ENCODE data around the gene CCNY.

Gene CCNY

DNA sequence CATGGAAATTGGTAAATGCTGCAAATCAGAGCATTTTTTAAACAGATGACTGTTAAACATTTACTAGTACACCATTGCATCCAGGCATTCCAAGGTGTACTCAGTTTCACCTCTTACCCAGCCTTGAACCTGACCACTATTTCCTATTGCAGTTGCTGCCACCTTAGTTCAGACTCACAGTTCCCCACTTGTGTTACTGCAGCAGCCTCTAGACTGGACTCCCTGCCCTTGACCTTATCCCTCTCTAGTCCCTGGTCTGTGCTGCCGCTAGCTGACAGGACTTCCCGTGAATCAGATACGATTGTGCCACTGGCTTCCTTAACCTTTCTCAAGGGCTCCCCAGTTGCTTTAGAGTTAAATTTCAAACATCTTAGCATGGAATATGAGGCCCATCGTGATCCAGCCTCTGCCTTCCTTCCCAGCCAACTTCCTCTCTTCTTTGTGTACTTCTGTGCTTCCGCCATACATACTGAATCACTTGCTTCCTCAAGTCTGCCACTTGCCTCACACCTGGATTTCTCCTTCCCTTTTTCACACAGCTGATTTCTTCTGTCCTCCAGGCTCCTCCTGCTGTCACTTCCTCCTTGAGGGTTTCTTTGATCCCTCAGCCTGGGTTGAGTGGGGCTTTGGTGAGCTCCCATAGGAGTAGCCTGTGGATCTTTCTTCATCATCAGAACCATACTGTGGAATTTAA is 150.1 kb downstream of the CCNY start:
- no peak for DNase-seq (ENCODE audit: low read depth in 2 of 2)

DNA sequence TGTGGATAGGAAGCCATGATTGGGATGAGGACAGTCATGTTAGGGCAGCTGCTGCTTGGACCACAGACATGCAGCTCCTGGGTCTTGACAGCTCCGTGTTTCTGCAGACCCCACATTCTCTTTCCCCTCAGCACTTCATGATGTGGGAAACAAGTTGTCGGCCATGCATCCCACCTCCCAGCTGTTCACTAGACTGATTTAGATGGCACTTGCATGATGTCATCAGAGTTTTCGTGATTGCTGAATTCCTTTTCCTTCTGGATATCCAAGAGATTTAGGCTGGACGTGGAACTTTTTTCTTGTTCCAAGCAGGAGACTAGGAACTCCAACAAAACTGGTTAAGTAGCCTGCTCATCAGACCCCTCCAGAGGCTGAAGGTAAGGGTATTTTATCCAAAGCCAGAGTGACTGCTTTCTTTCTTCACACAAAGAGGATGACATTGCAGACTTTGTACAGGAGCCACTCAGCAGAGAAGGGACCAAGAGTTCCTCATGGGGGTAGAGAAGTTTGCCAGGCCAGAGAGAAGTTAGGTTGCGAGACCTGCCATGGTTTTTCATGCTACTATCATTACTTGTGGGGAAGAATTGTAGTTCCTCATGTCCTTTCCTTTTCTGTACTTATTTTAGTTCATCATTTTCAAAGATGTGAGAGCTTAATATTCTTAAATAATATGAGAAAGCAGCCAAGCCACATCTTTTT is 151.2 kb downstream of the CCNY start:
- DNase-seq (ENCODE audit: low read depth in 2 of 2): no peak

DNA sequence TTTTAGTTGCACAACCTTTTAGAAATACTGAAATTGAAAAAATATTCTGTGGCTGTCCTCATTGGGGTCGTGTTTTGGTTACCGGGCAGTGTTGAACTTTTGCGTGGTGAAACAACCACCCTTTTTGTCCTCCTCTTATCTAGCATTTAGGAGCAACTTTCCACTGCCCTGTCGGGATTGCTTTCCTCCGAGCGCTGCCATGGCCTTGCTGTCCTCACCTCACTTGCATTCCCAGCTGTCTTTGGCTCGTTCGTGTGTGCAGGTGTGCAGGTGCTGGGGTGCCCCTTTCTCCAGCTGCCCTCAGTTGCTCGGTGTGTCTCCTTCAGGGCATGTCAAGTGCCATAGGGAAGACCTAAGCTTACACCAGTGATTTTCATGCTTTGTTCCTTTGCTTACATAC is 151.9 kb downstream of the CCNY start:
- no peak for DNase-seq (ENCODE audit: low read depth in 2 of 2)

DNA sequence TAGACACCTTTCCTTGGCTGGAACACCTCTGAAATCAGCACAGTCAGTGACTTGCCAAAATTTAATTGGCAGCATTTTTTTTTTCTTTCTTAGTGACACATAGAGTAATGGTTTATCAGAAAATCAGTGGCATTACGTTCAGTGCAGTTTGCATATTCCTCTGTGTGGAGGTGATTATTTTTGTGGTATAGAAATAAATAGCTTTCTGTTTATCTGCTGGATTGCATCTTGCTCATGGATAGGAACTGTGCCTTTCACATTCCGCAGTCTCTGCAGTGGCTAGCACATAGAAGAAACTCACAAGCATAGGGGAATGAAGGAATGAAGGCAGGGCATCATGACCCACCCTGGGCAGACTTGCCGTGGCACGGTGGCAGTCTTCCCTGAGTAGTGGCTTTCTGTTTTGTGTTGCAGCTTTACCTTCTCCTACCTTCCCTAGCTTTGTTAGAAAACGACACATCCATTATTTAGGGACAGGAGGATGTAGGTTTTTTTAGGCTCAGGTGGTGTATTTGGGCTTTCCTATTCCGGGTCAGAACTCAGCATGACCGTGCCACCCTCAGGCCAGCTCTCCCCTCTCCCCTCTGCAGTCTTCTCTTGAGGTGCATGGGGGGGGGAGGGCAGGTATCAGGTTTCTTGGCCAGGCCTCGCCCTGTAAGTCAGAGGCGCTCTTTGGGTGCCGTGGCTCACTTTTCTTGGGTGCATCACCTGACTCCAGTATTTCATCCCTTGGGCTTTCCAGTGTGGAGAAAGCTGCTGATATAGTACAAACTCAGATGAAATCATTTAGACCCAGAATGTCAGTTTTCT is 156.3 kb downstream of the CCNY start:
- DNase-seq (ENCODE audit: low read depth in 2 of 2): no peak

DNA sequence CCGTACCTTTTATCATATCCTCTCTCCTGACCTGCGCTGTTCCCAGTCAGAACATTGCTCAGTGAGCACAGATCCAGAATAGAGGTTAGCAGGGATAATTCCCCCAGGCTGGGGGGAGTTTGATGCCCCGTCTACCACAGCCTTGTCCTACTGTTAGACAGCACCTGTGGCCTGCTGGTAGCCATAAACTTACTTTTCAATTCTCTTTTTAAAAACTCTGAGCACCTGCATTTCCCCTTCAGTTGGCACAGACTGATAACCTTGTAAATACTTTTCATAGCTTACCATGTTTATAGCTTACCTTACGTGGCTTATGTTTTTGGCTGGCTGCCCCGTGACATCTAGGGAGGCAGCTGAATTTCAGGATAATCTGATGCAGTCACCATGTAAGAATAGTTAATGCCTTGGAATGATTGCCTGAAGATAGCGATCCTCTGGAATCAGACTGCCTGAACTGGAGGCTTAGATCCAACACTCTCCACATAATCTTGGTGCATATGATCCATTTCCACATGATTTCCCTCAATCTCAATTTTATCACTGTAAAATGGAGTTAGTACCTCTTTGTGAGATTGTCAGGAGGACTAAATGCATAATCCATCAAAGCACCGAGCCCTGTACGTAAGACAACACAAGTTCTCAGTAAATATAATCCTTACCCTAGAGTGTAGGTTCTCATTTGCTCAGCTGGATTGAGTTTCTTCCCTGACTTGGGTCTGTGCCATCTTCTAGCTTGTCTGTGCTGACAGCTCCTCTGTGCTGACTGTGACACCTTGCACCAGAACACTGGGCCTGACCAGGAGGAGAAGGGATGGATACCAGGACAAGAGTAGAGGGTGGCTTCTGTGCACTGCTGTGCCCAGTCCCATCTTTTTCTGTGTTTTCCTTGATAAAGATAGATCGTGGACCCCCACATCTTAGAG is 157.1 kb downstream of the CCNY start:
- DNase-seq (ENCODE audit: low read depth in 2 of 2): no peak

DNA sequence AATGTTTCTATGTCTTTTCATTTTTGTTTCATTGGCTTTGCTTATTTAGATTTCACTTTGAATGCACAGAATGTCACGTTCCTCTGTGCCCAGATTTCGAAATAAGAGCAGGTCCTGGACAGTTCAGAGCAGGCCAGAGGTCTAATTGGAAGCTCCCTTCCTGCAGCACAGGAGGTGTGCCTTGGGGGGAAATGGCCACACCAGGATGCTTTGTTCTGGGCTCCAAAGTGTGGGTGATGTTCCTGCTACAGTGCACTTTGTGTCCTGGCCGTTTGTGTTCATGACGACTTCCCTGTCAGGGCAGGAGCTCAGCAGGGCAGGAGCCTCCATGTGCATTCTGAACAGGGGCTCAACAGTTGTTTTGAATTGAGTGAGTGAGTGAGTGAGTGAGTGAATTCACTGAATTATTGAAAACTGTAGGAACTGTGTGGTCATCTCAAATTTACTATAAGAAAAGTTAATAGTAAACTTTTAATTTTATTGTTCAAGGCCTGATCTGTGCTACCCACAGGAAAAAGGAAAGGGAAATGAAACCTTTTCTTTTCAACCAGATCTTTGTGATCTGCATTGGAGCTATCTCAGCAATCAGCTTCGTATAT is 159.3 kb downstream of the CCNY start:
- DNase-seq (ENCODE audit: low read depth in 2 of 2): no peak

DNA sequence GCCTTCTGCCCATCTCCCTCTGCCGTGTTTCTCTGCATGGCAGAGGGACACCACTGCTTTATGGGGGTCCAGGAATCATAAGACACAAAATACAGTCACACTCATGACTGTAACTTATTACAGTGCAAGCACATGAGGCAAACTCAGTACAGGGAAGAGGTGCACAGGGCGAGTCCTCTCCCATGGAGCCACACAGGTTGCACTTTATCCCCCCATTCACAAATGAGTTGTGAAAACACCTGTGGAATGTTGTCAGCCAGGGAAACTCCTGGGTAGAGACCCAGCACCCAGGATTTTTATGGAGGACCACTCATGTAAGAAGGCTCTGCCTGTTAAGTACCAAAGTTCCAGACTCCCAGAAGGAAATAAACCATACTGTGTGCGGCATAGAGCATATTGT is 161.6 kb downstream of the CCNY start:
- no peak for DNase-seq (ENCODE audit: low read depth in 2 of 2)

DNA sequence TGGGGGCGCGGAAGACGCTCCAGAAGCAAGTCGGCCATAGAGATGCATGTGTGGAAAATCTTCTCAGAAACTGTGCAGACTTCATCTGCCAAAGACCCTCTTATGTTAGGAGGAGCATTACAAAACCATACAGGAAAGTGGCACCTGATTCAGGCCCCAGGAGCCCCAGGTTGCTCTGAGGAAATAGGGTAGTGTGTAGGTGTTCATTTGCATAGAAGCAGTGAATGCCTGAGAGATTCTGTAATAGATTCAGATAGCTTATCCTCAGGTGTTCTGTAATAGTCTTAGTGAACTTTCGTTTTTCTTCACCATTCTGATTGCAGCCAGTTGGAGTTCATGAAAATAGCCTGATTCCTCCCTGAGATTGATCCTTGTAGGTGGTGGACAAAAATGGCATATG is 162.4 kb downstream of the CCNY start:
- no peak for DNase-seq (ENCODE audit: low read depth in 2 of 2)

DNA sequence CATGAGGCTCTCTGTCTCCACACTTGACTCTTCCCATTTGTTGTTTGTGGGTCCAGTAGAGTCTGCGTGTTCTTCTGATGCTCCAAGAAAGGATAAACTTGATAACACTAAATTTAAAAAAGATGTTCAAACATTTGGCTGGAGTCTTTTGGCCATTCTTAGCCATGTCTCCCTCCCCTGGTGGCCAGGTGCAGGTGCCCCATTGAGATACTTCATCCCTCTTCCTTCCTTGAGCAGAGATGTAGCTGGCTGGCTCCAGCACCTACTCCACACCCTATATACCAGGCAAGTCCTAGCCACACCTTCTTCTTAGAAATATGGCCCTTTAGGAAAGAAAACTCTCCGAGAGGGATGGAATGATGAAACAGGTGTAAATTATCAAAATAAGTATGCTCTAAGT is 165.6 kb downstream of the CCNY start:
- DNase-seq (ENCODE audit: low read depth in 2 of 2): no peak

DNA sequence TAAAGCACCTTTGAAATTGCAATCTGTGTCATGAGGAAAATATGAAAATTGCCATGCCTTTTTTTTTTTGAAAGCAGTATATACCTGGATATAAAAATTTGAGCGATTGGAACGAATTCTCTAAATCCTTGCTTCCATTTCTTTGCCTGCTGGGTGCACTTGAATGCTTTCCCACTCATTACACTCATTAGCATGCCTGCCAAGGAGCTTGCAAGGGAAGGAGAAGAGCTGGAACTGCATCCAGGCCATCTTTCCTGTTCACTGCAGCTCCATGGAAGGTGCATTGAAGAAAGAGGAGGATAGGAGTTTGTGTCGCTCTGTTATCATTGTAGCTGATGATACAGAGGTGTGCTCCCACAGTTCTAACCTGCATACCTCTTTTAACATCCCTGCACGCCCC is 166.4 kb downstream of the CCNY start:
- DNase-seq (ENCODE audit: low read depth in 2 of 2): no peak

DNA sequence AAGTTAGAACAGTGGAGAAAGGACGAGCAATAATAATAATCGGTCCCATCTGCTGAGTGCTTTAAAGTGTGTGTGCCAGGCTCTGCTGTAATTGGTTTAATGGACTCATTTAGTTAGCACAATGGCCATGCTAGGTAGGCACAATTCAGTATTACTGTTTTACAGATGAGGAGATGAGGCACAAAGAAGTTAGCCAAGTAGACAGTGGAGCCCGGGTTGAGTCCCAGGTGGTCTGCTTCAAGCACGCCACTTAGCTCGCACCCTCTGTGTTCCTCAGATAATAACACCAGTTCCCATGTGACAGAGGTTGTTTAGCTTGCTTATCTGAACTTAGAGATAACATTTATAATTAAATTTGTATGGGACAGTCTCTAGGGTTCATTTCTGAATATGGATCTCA is 167.3 kb downstream of the CCNY start:
- DNase-seq (ENCODE audit: low read depth in 2 of 2): no peak

DNA sequence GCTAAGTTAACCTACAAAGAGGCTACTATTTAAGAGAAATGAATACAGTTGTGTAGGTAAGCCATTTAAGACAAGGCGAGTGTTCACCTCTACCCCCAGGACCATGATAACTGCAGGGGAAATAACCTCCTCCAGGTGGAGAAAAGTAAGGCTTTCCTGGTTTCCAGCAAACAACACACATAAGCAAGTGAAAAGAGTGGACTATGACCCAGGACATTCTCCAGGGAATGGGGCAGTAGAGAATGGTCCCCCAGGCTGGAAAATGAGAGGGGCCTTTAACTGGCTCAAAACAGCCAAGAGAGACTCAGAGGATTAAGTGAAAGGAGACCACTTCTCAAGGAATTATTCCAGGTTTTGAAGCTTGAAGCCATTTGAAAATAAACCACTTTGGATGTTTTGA is 167.8 kb downstream of the CCNY start:
- no peak for DNase-seq (ENCODE audit: low read depth in 2 of 2)

DNA sequence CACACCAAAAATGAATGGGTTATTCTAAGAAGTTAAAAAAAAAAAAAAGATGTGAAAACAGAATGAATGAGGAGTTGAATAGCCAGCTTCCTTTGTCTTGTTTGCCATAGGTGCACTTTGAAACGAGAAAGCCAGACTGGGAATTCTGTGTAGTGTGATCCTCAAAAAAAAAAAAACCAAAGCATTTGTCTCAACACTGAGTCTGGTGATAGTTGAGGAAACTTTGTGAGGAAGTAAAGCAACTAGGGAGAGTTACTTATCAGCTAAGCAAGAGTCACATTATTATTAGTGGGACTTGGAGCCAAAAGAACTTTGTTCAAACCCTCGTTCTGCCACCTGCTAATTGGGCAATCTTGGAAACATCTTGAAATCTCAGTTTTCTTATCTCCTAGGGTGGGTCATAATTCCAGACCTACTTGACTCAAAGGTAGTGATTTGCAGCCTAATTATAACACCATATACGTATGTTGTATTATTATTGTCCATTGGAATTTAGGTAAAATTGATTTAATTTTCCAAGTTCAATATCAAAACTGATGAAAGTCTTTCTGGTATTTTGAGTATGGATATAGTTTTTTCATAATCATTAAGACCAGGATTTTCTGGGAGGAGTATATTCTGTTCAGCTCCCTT is 169.0 kb downstream of the CCNY start:
- no peak for DNase-seq (ENCODE audit: low read depth in 2 of 2)

DNA sequence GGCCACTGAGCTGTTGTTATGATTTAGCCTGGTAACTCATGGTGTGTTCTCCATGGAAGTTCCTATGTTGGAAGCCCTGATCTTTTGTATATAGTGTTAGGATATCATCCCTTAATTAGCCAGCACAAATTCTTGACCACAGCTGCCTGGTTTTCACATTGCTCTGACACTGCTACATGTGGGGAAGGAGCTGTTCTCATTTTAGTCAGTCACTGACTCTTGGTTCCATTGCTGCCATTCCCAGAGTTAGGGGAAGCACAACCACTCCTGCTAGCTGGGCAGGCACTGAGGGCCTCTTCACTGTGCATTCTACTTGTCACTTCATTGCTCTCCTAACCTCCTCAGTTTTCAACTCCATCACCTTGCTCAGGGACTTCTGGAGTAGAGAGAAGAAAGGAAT is 170.4 kb downstream of the CCNY start:
- no peak for DNase-seq (ENCODE audit: low read depth in 2 of 2)

DNA sequence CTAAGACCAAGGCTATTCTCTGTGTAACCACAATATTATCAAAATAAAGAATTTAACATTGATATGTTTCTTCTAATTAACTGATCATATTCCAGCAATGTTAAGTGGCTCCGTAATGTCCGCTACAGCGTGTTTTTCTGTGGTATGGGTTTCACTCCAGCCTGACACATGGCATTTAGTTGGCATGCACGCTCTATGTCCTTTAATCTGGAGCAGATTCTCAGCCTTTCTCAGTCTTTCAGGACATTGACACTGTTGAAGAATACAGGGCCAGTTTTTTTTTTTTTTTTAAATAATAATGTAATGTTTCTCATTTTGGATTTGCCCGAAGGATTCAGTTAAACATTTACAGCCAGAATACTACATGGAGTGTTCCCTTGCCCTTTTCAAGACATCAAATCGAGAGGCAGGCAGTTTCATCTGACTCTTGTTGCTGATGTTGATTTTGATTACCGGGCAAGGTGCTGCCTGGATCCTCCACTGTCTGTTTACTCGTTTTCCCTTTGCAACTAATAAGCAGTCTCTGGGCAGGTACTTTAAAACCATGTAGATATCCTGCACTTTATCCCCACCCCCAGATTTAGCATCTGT is 171.3 kb downstream of the CCNY start:
- no peak for DNase-seq (ENCODE audit: low read depth in 2 of 2)

DNA sequence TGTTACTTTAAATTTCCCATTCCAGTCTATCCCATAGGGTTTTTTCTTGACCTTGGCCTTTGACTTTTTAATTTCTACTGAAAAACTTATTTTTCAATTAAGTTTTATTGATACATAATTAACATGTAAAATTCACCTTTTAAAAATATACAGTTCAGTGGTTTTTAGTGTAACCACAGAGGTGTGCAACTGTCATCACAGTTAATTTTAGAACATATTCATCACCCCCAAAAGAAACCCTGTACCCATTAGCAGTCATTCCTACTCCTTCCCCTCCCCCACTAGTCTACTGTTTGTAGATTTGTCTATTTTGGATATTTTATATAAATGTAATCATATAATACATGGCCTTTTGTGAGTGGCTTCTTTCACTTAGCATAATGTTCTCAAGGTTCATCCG is 172.3 kb downstream of the CCNY start:
- no peak for DNase-seq (ENCODE audit: low read depth in 2 of 2)

DNA sequence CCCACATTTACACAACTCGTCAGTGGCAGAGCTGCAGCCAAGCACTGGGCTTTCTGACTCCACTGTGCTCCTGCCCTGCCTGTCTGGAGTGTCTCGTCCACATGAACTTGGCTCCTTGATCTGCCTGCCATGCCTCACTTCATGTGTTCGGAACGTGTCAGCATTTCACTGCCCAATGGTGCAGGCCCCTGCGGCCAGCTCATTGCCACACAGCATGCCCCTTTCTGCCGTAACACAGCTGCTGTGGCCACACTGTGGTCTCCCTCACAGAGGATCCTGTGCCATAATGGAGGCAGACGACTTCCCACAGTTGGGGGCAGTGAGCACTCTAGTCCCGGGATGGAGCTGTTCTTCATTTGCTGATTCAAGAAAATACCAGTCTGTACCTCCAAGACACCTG is 174.6 kb downstream of the CCNY start:
- no peak for DNase-seq (ENCODE audit: low read depth in 2 of 2)

DNA sequence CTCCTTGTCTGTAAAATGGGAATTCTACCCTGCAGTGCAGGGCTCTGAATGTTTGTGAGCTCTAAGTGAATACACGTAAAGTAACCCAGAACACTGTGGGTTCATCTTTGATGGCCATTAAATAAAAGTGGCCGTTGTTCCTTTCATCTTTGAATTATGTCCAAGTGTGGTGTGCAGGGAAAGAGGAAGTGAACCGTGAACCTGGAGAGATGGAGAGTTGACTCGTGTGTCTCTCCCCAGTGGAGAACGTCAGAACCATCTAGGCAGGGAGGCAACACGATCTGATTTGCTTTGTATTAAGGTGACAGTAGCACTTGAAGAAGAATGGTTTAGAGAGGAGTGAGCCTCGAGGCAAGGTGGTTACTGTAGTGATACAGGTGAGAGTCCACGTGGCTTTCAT is 175.3 kb downstream of the CCNY start:
- DNase-seq (ENCODE audit: low read depth in 2 of 2): no peak

DNA sequence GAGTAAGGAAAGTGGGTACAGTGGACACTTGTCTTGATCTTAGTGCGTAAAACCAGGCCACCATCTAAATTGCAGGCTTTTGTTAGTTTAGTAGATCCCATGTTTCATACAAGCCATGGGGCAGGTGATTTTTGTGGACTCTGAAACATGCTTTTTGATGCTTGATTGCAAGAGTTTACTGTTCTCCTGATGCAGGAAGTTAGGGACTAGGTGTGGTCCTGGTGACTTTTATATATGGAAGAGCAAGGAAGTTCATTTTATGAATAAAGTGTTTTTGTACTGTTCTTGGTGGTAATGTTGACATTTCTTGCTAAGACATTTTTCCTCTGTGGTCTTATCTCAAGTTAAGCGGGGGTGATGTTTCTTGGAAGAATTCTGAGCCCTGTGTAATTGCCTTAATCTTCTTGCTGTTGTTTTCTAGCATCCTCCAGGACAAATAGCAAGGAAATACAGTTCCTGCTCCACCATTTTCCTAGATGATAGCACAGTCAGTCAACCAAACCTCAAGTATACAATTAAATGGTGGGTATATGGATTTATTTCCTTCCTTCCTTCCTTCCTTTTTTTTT is 179.9 kb downstream of the CCNY start:
- DNase-seq (ENCODE audit: low read depth in 2 of 2): no peak
